ENCODE data around the gene BRIP1. TPM values are rescaled to one million over a fixed set of nuclear protein-coding genes. Genes with fewer than 3 reads are reported as not detected.

Gene BRIP1
- total and polyA plus RNA-seq, 5 donors from 2014 or later = 0.71 to 3.0 (median 1.3) TPM

- Mint-ChIP-seq H3K4me1 (peaks cover 6 to 14% (median 8%) of the 10 kb centered on the region in 4 donors), H3K4me3 (no peak overlapping the region), H3K36me3 (peaks cover 18% of the 10 kb centered on the region), H3K9me3 (no peaks in the 10 kb centered on the region), H3K27ac (no peak overlapping the region), H3K27me3 (no peaks in the 10 kb centered on the region)
- H3K27ac ChIP-seq (ENCODE audit: insufficient read depth, low read length, poor library complexity, severe bottlenecking) = no peak overlapping the region
- H3K9me3 ChIP-seq (ENCODE audit: control insufficient read depth in 2 of 2, low read length in 2 of 2) = no peaks in the 10 kb centered on the region
- H3K4me1 ChIP-seq (ENCODE audit: control insufficient read depth, insufficient read depth, low read length, poor library complexity, severe bottlenecking) = no peaks in the 10 kb centered on the region
- H3K36me3 ChIP-seq (ENCODE audit: control insufficient read depth, insufficient read depth, low read length) = peaks cover 33% of the 10 kb centered on the region
- no peak overlapping the region for H3K4me3 ChIP-seq (ENCODE audit: low read depth, low read length)
- no peaks in the 10 kb centered on the region for H3K27me3 ChIP-seq (ENCODE audit: control insufficient read depth, insufficient read depth, low read length)
- no peak for ATAC-seq (ENCODE audit: low read depth in 2 of 2)
- DNase-seq = no peak
These were observed 12.5 kb upstream of the BRIP1 start for GRCh38 chr17:61875804-61876203.

DNA sequence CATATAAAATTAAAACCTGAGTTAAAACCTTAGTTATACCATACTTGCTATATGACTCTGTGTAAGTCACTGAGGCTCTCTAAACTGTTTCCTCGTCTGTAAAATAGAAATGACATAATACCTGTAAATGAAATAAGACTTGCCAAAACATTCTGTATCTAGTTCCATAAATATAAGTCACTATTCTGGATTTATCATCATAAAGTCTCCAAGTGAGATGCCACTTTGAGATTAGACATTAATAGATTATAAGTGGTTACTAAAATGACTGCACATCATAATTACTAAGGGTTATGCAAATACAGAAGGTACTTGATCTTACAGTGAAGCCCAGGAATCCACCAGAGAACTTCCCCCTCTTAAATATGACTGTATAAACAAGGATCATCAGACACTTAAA, 12.0 kb upstream of the BRIP1 start:
- H3K4me1 Mint-ChIP-seq = peaks cover 6 to 14% (median 8%) of the 10 kb centered on the region in 4 donors
- H3K27me3 Mint-ChIP-seq = no peaks in the 10 kb centered on the region
- ATAC-seq (ENCODE audit: low read depth in 2 of 2) = no peak
- Histone ChIP-seq H3K27ac (ENCODE audit: insufficient read depth, low read length, poor library complexity, severe bottlenecking) (no peak overlapping the region), H3K36me3 (ENCODE audit: control insufficient read depth, insufficient read depth, low read length) (peaks cover 38% of the 10 kb centered on the region), H3K9me3 (ENCODE audit: control insufficient read depth in 2 of 2, low read length in 2 of 2) (no peaks in the 10 kb centered on the region), H3K4me1 (ENCODE audit: control insufficient read depth, insufficient read depth, low read length, poor library complexity, severe bottlenecking) (no peaks in the 10 kb centered on the region), H3K4me3 (ENCODE audit: low read depth, low read length) (no peak overlapping the region), H3K27me3 (ENCODE audit: control insufficient read depth, insufficient read depth, low read length) (no peaks in the 10 kb centered on the region)
- no peak for DNase-seq
- no peaks in the 10 kb centered on the region for H3K9me3 Mint-ChIP-seq
- H3K4me3 Mint-ChIP-seq = no peak overlapping the region
- H3K27ac Mint-ChIP-seq = peak overlapping the region in 1 of 3 donors; percentile 49
- H3K36me3 Mint-ChIP-seq = peaks cover 20% of the 10 kb centered on the region

- ATAC-seq (ENCODE audit: low read depth in 2 of 2) (no peak), DNase-seq (no peak)
- Mint-ChIP-seq H3K27me3 (no peaks in the 10 kb centered on the region), H3K36me3 (peaks cover 30% of the 10 kb centered on the region), H3K9me3 (no peaks in the 10 kb centered on the region), H3K4me1 (peaks cover 6 to 14% (median 8%) of the 10 kb centered on the region in 4 donors), H3K4me3 (no peak overlapping the region), H3K27ac (peak overlapping the region in 2 of 3 donors; percentile 10 to 12)
- H3K4me1 ChIP-seq (ENCODE audit: control insufficient read depth, insufficient read depth, low read length, poor library complexity, severe bottlenecking) = no peaks in the 10 kb centered on the region
- H3K36me3 ChIP-seq (ENCODE audit: control insufficient read depth, insufficient read depth, low read length) = peaks cover 44% of the 10 kb centered on the region
- H3K9me3 ChIP-seq (ENCODE audit: control insufficient read depth in 2 of 2, low read length in 2 of 2) = no peaks in the 10 kb centered on the region
- no peak overlapping the region for H3K4me3 ChIP-seq (ENCODE audit: low read depth, low read length)
- H3K27me3 ChIP-seq (ENCODE audit: control insufficient read depth, insufficient read depth, low read length) = no peaks in the 10 kb centered on the region
- H3K27ac ChIP-seq (ENCODE audit: insufficient read depth, low read length, poor library complexity, severe bottlenecking) = no peak overlapping the region
These were observed 10.7 kb upstream of the BRIP1 start for GRCh38 chr17:61874075-61874474.

DNA sequence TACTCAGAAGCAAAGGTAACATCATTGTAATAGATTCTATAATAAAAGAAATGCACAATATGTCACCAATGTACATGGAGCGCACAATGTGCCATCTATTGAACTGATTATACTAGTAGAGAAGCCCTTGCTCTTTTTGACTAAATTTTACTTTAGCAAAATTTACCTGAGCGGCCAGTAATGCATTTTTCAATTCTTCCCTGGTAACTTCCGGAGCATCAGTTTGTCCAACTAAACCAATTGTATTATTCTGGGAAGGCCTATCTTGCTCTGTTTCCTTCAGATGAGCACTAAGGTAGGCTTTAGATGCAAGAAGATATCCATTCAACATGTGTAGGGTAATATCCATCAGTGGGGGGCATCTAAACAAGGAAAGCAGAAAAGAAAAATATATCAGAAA, 8.8 kb upstream of the BRIP1 start:
- no peak for DNase-seq
- Mint-ChIP-seq H3K27ac (no peak overlapping the region), H3K27me3 (no peaks in the 10 kb centered on the region), H3K4me3 (no peak overlapping the region), H3K9me3 (no peaks in the 10 kb centered on the region), H3K4me1 (peaks cover 6 to 15% (median 7%) of the 10 kb centered on the region in 4 donors), H3K36me3 (peaks cover 24% of the 10 kb centered on the region)
- H3K36me3 ChIP-seq (ENCODE audit: control insufficient read depth, insufficient read depth, low read length) = peaks cover 50% of the 10 kb centered on the region
- no peaks in the 10 kb centered on the region for H3K9me3 ChIP-seq (ENCODE audit: control insufficient read depth in 2 of 2, low read length in 2 of 2)
- no peak overlapping the region for H3K4me3 ChIP-seq (ENCODE audit: low read depth, low read length)
- H3K27me3 ChIP-seq (ENCODE audit: control insufficient read depth, insufficient read depth, low read length) = no peaks in the 10 kb centered on the region
- ATAC-seq (ENCODE audit: low read depth in 2 of 2) = no peak
- H3K27ac ChIP-seq (ENCODE audit: insufficient read depth, low read length, poor library complexity, severe bottlenecking) = no peak overlapping the region
- H3K4me1 ChIP-seq (ENCODE audit: control insufficient read depth, insufficient read depth, low read length, poor library complexity, severe bottlenecking) = no peaks in the 10 kb centered on the region

DNA sequence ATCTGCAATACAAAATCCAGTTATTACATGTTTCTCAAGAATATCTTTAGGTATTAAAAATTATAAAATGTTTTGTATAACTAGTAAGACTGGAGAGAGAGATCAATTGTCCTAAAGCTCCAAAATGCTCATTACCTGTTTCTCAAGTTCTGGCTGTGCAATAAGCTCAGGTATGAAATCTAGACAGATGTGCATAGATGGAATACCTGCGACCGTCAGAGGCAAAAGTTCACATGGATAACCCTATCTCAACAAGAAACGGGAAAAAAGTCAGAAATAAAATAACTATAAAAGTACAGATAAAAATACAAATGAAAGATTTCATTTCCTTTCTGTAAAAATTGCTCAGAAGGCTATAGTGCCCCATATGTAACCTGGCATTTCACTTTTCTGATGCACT, 5.8 kb upstream of the BRIP1 start:
- H3K9me3 Mint-ChIP-seq = no peaks in the 10 kb centered on the region
- DNase-seq (no peak), ATAC-seq (ENCODE audit: low read depth in 2 of 2) (no peak)
- no peak overlapping the region for H3K27ac ChIP-seq (ENCODE audit: insufficient read depth, low read length, poor library complexity, severe bottlenecking)
- H3K4me3 ChIP-seq (ENCODE audit: low read depth, low read length) = no peak overlapping the region
- no peak overlapping the region for H3K4me3 Mint-ChIP-seq
- H3K36me3 ChIP-seq (ENCODE audit: control insufficient read depth, insufficient read depth, low read length) = peaks cover 39% of the 10 kb centered on the region
- H3K27me3 ChIP-seq (ENCODE audit: control insufficient read depth, insufficient read depth, low read length) = no peaks in the 10 kb centered on the region
- peaks cover 22% of the 10 kb centered on the region for H3K36me3 Mint-ChIP-seq
- H3K27me3 Mint-ChIP-seq = no peaks in the 10 kb centered on the region
- H3K4me1 ChIP-seq (ENCODE audit: control insufficient read depth, insufficient read depth, low read length, poor library complexity, severe bottlenecking) = peaks cover 1% of the 10 kb centered on the region
- no peak overlapping the region for H3K27ac Mint-ChIP-seq
- no peaks in the 10 kb centered on the region for H3K9me3 ChIP-seq (ENCODE audit: control insufficient read depth in 2 of 2, low read length in 2 of 2)
- H3K4me1 Mint-ChIP-seq = peaks cover 8 to 18% (median 9%) of the 10 kb centered on the region in 4 donors

DNA sequence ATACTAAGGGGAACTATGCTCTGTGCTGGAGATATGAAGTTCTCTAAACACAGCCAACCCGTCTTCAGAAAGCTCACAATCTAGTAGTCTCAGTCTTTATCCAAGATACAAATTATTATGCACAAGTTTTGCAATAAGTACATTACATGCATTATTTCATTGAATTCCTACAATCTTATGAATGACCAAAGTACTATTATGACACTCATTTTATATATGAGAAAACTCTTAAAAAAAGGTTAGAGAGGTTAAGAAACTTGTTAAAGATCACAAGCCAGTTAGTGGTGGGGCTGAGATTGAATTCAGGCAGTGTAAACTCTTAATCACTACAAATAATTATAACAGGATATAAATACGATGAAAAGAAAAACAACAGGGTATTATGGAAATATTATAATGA, 4.7 kb upstream of the BRIP1 start:
- Mint-ChIP-seq H3K36me3 (peaks cover 19% of the 10 kb centered on the region), H3K27me3 (no peaks in the 10 kb centered on the region), H3K27ac (no peak overlapping the region), H3K4me1 (peaks cover 7 to 21% (median 12%) of the 10 kb centered on the region in 4 donors), H3K4me3 (no peak overlapping the region), H3K9me3 (no peaks in the 10 kb centered on the region)
- Histone ChIP-seq H3K4me1 (ENCODE audit: control insufficient read depth, insufficient read depth, low read length, poor library complexity, severe bottlenecking) (peaks cover 8% of the 10 kb centered on the region), H3K9me3 (ENCODE audit: control insufficient read depth in 2 of 2, low read length in 2 of 2) (no peaks in the 10 kb centered on the region), H3K27ac (ENCODE audit: insufficient read depth, low read length, poor library complexity, severe bottlenecking) (no peak overlapping the region), H3K4me3 (ENCODE audit: low read depth, low read length) (no peak overlapping the region), H3K27me3 (ENCODE audit: control insufficient read depth, insufficient read depth, low read length) (no peaks in the 10 kb centered on the region), H3K36me3 (ENCODE audit: control insufficient read depth, insufficient read depth, low read length) (peaks cover 39% of the 10 kb centered on the region)
- ATAC-seq (ENCODE audit: low read depth in 2 of 2) (no peak), DNase-seq (no peak)

- DNase-seq (no peak), ATAC-seq (ENCODE audit: low read depth in 2 of 2) (no peak)
- Histone ChIP-seq H3K9me3 (ENCODE audit: control insufficient read depth in 2 of 2, low read length in 2 of 2) (no peaks in the 10 kb centered on the region), H3K27ac (ENCODE audit: insufficient read depth, low read length, poor library complexity, severe bottlenecking) (no peak overlapping the region), H3K36me3 (ENCODE audit: control insufficient read depth, insufficient read depth, low read length) (peaks cover 36% of the 10 kb centered on the region), H3K4me3 (ENCODE audit: low read depth, low read length) (no peak overlapping the region), H3K4me1 (ENCODE audit: control insufficient read depth, insufficient read depth, low read length, poor library complexity, severe bottlenecking) (peaks cover 18% of the 10 kb centered on the region), H3K27me3 (ENCODE audit: control insufficient read depth, insufficient read depth, low read length) (no peaks in the 10 kb centered on the region)
- no peaks in the 10 kb centered on the region for H3K9me3 Mint-ChIP-seq
- peaks cover 19% of the 10 kb centered on the region for H3K36me3 Mint-ChIP-seq
- peak overlapping the region in 2 of 4 donors; percentile 28 to 59 for H3K4me3 Mint-ChIP-seq
- no peaks in the 10 kb centered on the region for H3K27me3 Mint-ChIP-seq
- peak overlapping the region in 1 of 3 donors; percentile 59 for H3K27ac Mint-ChIP-seq
- H3K4me1 Mint-ChIP-seq = peaks cover 17 to 31% (median 22%) of the 10 kb centered on the region in 4 donors
These were observed 3.7 kb upstream of the BRIP1 start for GRCh38 chr17:61867033-61867432.

DNA sequence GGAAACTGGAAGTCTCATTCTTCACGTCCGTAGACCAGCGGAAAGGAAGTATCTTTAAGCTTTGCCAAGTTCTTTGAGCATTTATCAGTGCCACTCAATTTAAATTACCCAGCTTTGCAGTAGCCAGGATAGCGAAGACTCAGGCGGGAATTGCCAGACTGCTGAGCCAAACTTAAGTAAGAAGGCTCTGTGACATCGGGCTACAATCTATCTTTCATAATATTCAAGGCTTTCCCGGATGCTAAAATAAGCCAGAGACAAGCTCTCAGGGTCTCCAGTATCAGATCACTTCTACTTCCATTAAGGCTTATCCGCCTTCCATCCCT, 436 bp upstream of the BRIP1 start:
- Mint-ChIP-seq H3K9me3 (no peaks in the 10 kb centered on the region), H3K27me3 (no peaks in the 10 kb centered on the region), H3K4me3 (peak overlapping the region; percentile 92 to 98 (median 96)), H3K27ac (peak overlapping the region; percentile 97), H3K36me3 (peaks cover 4% of the 10 kb centered on the region), H3K4me1 (peaks cover 19 to 40% (median 36%) of the 10 kb centered on the region in 4 donors)
- peaks cover 18% of the 10 kb centered on the region for H3K4me1 ChIP-seq (ENCODE audit: control insufficient read depth, insufficient read depth, low read length, poor library complexity, severe bottlenecking)
- no peaks in the 10 kb centered on the region for H3K27me3 ChIP-seq (ENCODE audit: control insufficient read depth, insufficient read depth, low read length)
- H3K36me3 ChIP-seq (ENCODE audit: control insufficient read depth, insufficient read depth, low read length) = peaks cover 12% of the 10 kb centered on the region
- ATAC-seq (ENCODE audit: low read depth in 2 of 2) = peak in 1 of 2 donors; percentile 2
- H3K9me3 ChIP-seq (ENCODE audit: control insufficient read depth in 2 of 2, low read length in 2 of 2) = no peaks in the 10 kb centered on the region
- peak overlapping the region; percentile 99 for H3K4me3 ChIP-seq (ENCODE audit: low read depth, low read length)
- H3K27ac ChIP-seq (ENCODE audit: insufficient read depth, low read length, poor library complexity, severe bottlenecking) = peak overlapping the region; percentile 78
- no peak for DNase-seq
